ENCODE data around the gene GPATCH2.
"Not testable (repeated sequence)": the region's sequence is repeated elsewhere in the genome, so short reads cannot be mapped to it uniquely, and the experiment has no call there.

GPATCH2 gene

DNA sequence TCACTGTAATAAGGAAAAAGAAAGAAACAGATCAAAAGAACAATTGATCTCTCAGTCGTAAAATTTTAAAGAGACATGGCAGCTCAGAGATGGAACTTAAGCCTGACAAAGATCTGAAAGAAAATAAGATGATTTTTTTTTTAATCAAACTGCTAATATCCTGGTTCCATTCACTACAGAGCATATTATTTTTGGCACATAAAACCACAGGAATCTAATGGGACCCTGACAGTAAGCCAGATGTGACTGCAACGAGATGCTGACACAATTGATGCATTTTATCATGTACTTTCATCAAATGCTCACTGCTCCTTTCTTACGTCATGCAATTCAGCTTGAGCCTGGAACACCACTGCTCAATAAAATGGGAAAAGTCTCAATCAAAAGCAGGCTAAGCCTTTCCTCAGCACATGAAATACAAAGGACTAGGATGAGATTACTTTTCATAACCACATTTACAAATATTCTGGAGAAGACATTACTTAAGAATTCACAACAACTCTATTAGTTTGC is 16.6 kb downstream of the GPATCH2 start:
- Mint-ChIP-seq H3K36me3 (ENCODE audit: low read depth) (peaks cover 7% of the 10 kb centered on the region), H3K27ac (no peak overlapping the region), H3K4me1 (ENCODE audit: low read depth) (no peaks in the 10 kb centered on the region), H3K9me3 (no peaks in the 10 kb centered on the region), H3K27me3 (ENCODE audit: low read depth) (no peaks in the 10 kb centered on the region), H3K4me3 (no peak overlapping the region)

GRCh38 chr1:217605390-217605789 is 25.5 kb downstream of the GPATCH2 start:
- Mint-ChIP-seq H3K9me3 (no peaks in the 10 kb centered on the region), H3K4me3 (no peak overlapping the region), H3K27me3 (ENCODE audit: low read depth) (no peaks in the 10 kb centered on the region), H3K27ac (no peak overlapping the region), H3K36me3 (ENCODE audit: low read depth) (peaks cover 13% of the 10 kb centered on the region), H3K4me1 (ENCODE audit: low read depth) (no peaks in the 10 kb centered on the region)

GRCh38 chr1:217602380-217602779 is 28.5 kb downstream of the GPATCH2 start:
- H3K36me3 Mint-ChIP-seq (ENCODE audit: low read depth): peaks cover 8% of the 10 kb centered on the region
- no peak overlapping the region for H3K27ac Mint-ChIP-seq
- no peaks in the 10 kb centered on the region for H3K9me3 Mint-ChIP-seq
- H3K4me1 Mint-ChIP-seq (ENCODE audit: low read depth): no peaks in the 10 kb centered on the region
- H3K4me3 Mint-ChIP-seq: no peak overlapping the region
- H3K27me3 Mint-ChIP-seq (ENCODE audit: low read depth): no peaks in the 10 kb centered on the region

- H3K36me3 Mint-ChIP-seq (ENCODE audit: low read depth): peaks cover 4% of the 10 kb centered on the region
- no peak overlapping the region for H3K27ac Mint-ChIP-seq
- no peaks in the 10 kb centered on the region for H3K9me3 Mint-ChIP-seq
- H3K27me3 Mint-ChIP-seq (ENCODE audit: low read depth): no peaks in the 10 kb centered on the region
- no peak overlapping the region for H3K4me3 Mint-ChIP-seq
- no peaks in the 10 kb centered on the region for H3K4me1 Mint-ChIP-seq (ENCODE audit: low read depth)
Observed at GRCh38 chr1:217599154-217599553, 31.7 kb downstream of the GPATCH2 start.

GRCh38 chr1:217590598-217590997 is 40.3 kb downstream of the GPATCH2 start:
- Mint-ChIP-seq H3K27ac (no peak overlapping the region), H3K4me3 (no peak overlapping the region), H3K36me3 (ENCODE audit: low read depth) (no peaks in the 10 kb centered on the region), H3K27me3 (ENCODE audit: low read depth) (no peaks in the 10 kb centered on the region), H3K4me1 (ENCODE audit: low read depth) (peaks cover 1% of the 10 kb centered on the region), H3K9me3 (no peaks in the 10 kb centered on the region)

DNA sequence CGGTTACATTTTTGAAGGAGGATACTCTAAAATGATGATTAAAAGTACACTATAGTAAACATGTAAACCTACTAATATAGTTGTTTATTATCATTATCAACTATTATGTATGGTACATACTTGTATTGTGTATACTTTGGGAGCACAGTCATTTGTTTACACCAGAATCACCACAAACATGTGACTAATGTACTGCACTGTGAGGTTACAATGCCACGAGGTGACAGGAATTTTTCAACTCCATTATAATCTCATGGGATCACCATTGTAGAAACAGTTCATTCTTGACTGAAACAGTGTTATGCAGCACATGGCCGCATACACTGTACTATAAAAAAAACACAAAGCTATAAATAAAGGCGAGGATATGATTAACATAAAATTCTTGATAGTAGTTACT is 44.3 kb downstream of the GPATCH2 start:
- no peaks in the 10 kb centered on the region for H3K36me3 Mint-ChIP-seq (ENCODE audit: low read depth)
- no peak overlapping the region for H3K27ac Mint-ChIP-seq
- H3K9me3 Mint-ChIP-seq: no peaks in the 10 kb centered on the region
- no peak overlapping the region for H3K4me3 Mint-ChIP-seq
- no peaks in the 10 kb centered on the region for H3K27me3 Mint-ChIP-seq (ENCODE audit: low read depth)
- H3K4me1 Mint-ChIP-seq (ENCODE audit: low read depth): peaks cover 1% of the 10 kb centered on the region

GRCh38 chr1:217585577-217585976 is 45.3 kb downstream of the GPATCH2 start:
- H3K9me3 Mint-ChIP-seq: no peaks in the 10 kb centered on the region
- H3K27me3 Mint-ChIP-seq (ENCODE audit: low read depth): no peaks in the 10 kb centered on the region
- no peak overlapping the region for H3K4me3 Mint-ChIP-seq
- H3K4me1 Mint-ChIP-seq (ENCODE audit: low read depth): peaks cover 1% of the 10 kb centered on the region
- no peak overlapping the region for H3K27ac Mint-ChIP-seq
- H3K36me3 Mint-ChIP-seq (ENCODE audit: low read depth): no peaks in the 10 kb centered on the region

GRCh38 chr1:217584286-217584811 is 46.5 kb downstream of the GPATCH2 start:
- H3K36me3 Mint-ChIP-seq (ENCODE audit: low read depth); H3K4me3 Mint-ChIP-seq; H3K9me3 Mint-ChIP-seq; H3K27me3 Mint-ChIP-seq (ENCODE audit: low read depth); H3K4me1 Mint-ChIP-seq (ENCODE audit: low read depth); H3K27ac Mint-ChIP-seq: not testable (repeated sequence)

DNA sequence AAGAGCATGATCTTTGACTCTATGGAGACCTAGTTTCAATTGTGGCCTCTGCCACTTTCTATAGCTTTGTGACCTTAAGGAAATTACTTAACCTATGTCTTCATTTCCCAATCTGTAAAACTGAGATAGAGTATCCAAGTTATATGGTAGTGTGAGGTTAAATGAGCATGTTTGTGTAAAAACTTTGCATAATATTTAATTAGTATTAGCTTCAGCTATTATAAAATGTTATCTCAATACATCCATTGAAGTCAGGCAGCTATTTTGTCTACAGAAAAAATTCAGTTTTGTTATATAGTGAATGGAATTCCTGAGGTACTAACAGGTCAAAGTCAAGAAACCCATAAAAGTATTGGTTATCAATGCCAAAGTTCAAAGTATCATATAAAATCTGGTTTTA is 53.6 kb downstream of the GPATCH2 start:
- no peak overlapping the region for H3K4me3 Mint-ChIP-seq
- H3K27ac Mint-ChIP-seq: no peak overlapping the region
- no peaks in the 10 kb centered on the region for H3K4me1 Mint-ChIP-seq (ENCODE audit: low read depth)
- H3K36me3 Mint-ChIP-seq (ENCODE audit: low read depth): no peaks in the 10 kb centered on the region
- H3K9me3 Mint-ChIP-seq: no peaks in the 10 kb centered on the region
- H3K27me3 Mint-ChIP-seq (ENCODE audit: low read depth): no peaks in the 10 kb centered on the region

- H3K27me3 Mint-ChIP-seq (ENCODE audit: low read depth): no peaks in the 10 kb centered on the region
- no peaks in the 10 kb centered on the region for H3K9me3 Mint-ChIP-seq
- no peak overlapping the region for H3K27ac Mint-ChIP-seq
- peaks cover 2% of the 10 kb centered on the region for H3K4me1 Mint-ChIP-seq (ENCODE audit: low read depth)
- no peaks in the 10 kb centered on the region for H3K36me3 Mint-ChIP-seq (ENCODE audit: low read depth)
- no peak overlapping the region for H3K4me3 Mint-ChIP-seq
Observed at GRCh38 chr1:217574265-217574949, 56.5 kb downstream of the GPATCH2 start.

DNA sequence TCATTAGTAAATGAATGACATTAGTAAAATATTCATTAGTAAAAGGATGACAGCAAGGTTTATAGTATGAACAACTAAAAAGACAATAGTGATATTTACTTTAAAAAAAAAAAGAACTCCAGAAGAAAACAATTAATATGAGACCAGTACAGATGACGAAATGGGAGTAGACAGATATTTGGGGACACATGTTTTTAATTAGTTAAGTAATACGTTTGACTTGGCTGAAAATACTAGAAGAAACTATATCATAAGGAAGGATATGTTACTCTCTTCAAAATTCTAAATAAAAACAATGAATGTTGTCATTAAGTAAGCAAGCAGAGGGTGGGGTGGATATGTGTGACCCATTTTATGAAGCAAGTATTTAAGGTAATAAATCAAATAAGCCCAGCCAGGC is 61.9 kb downstream of the GPATCH2 start:
- Mint-ChIP-seq H3K4me3 (no peak overlapping the region), H3K4me1 (ENCODE audit: low read depth) (peaks cover 2% of the 10 kb centered on the region), H3K9me3 (no peaks in the 10 kb centered on the region), H3K27ac (no peak overlapping the region), H3K27me3 (ENCODE audit: low read depth) (no peaks in the 10 kb centered on the region), H3K36me3 (ENCODE audit: low read depth) (no peaks in the 10 kb centered on the region)

- H3K4me3 Mint-ChIP-seq: no peak overlapping the region
- H3K27ac Mint-ChIP-seq: no peak overlapping the region
- H3K27me3 Mint-ChIP-seq (ENCODE audit: low read depth): no peaks in the 10 kb centered on the region
- H3K4me1 Mint-ChIP-seq (ENCODE audit: low read depth): peaks cover 2% of the 10 kb centered on the region
- no peaks in the 10 kb centered on the region for H3K36me3 Mint-ChIP-seq (ENCODE audit: low read depth)
- no peaks in the 10 kb centered on the region for H3K9me3 Mint-ChIP-seq
Observed at GRCh38 chr1:217568200-217568599, 62.7 kb downstream of the GPATCH2 start.

DNA sequence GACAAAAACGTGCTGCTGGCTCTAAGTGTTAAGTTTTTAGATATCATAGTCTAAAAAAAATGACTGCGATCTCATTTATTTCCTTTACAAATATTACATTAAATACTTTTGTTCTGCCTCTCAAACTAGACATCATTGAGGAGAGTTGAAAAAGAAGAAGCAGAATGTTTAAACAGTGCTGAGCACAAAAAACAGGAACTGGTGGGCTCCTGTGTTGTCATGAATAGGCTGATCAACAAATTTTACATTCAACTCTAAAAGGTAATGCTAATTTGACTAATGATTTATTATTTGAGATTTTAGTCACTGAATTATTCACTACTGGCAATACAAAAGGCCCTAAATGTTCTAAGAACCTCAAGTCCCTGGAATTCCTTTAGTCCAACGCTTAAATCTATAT is 66.1 kb downstream of the GPATCH2 start:
- Mint-ChIP-seq H3K27me3 (ENCODE audit: low read depth) (no peaks in the 10 kb centered on the region), H3K4me1 (ENCODE audit: low read depth) (no peaks in the 10 kb centered on the region), H3K27ac (no peak overlapping the region), H3K36me3 (ENCODE audit: low read depth) (no peaks in the 10 kb centered on the region), H3K9me3 (no peaks in the 10 kb centered on the region), H3K4me3 (no peak overlapping the region)

DNA sequence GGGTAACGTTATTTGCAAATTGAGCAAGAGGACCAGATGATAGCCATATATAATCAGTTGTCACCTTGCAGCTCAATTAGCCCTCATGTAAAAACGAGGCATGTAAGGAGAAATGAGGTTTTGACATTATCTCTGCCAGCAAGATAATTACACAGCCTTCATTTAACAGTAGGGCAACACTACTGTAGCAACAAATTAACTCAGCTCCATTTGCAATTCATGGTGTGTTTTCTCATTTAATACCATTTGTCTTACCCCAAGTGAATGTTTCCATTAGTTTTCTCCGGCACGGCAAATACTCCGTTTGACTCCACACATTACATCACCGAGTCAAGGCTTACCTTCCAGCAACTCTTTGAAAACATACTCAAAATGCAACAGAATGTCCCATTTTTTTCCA is 66.7 kb downstream of the GPATCH2 start:
- Mint-ChIP-seq H3K27ac (no peak overlapping the region), H3K4me1 (ENCODE audit: low read depth) (no peaks in the 10 kb centered on the region), H3K27me3 (ENCODE audit: low read depth) (no peaks in the 10 kb centered on the region), H3K9me3 (peaks cover 4% of the 10 kb centered on the region), H3K4me3 (no peak overlapping the region), H3K36me3 (ENCODE audit: low read depth) (no peaks in the 10 kb centered on the region)

GRCh38 chr1:217563179-217563578 is 67.7 kb downstream of the GPATCH2 start:
- no peak overlapping the region for H3K4me3 Mint-ChIP-seq
- H3K4me1 Mint-ChIP-seq (ENCODE audit: low read depth): no peaks in the 10 kb centered on the region
- H3K9me3 Mint-ChIP-seq: peaks cover 5% of the 10 kb centered on the region
- no peak overlapping the region for H3K27ac Mint-ChIP-seq
- no peaks in the 10 kb centered on the region for H3K27me3 Mint-ChIP-seq (ENCODE audit: low read depth)
- no peaks in the 10 kb centered on the region for H3K36me3 Mint-ChIP-seq (ENCODE audit: low read depth)
